Gastroesophageal sphincter (tissue), 3 donors: ENCODE measurements around the gene SPTLC3.

ENCODE experiments used
- CTCF ChIP-seq, 4 experiments: fragments of 200-600 bp in 2 of 4; fragments of 450-650 bp in 2 of 4; sonication (generic) in 1 of 4; IDR thresholded peaks; one replicate each; pipeline ENCODE4 v1.5.1; 2017 to 2019; ENCODE audit warnings: antibody characterized with exemption in 4 of 4, mild to moderate bottlenecking in 2 of 4, moderate library complexity in 2 of 4
- EP300 ChIP-seq: sonication (generic); formaldehyde crosslinking; IDR thresholded peaks from one replicate; pipeline ENCODE4 v1.6.1; 2017; ENCODE audit warnings: antibody characterized with exemption, mild to moderate bottlenecking
- POLR2A ChIP-seq, 2 donors: fragments of 450-650 bp; IDR thresholded peaks; one replicate each; pipeline ENCODE4 v1.6.1; 2017; ENCODE audit warnings: antibody characterized with exemption in 2 of 2, mild to moderate bottlenecking in 2 of 2, moderate library complexity in 1 of 2
- POLR2AphosphoS5 ChIP-seq: sonication (generic); formaldehyde crosslinking; IDR thresholded peaks from one replicate; pipeline ENCODE4 v1.6.1; 2017; ENCODE audit warnings: antibody characterized with exemption

GRCh38 chr20:12975833-12976608 is 32.8 kb upstream of the SPTLC3 start:
- TF ChIP-seq EP300: no peak
- no peak for TF ChIP-seq CTCF (IDR thresholded peaks at IDR 0.05)
- no peak for TF ChIP-seq POLR2A (IDR thresholded peaks at IDR 0.05)
- no peak for TF ChIP-seq POLR2AphosphoS5
